Esophagus (tissue), 2 donors: Measurements from ENCODE around the gene GLP1R. TPM values are rescaled to one million over a fixed set of nuclear protein-coding genes. Genes with fewer than 3 reads are reported as not detected.

ENCODE experiments used
- H3K27ac ChIP-seq, 2 donors: one replicate each; pipeline ENCODE4 v1.5.1; 2013; ENCODE audit warnings: low read depth in 2 of 2, mild to moderate bottlenecking in 2 of 2, inconsistent platforms in 1 of 2, low read length in 1 of 2, moderate library complexity in 1 of 2
- H3K27me3 ChIP-seq, 2 donors: one replicate each; pipeline ENCODE4 v1.6.1; 2013; ENCODE audit warnings: low read length in 2 of 2, control low read depth in 1 of 2, mild to moderate bottlenecking in 1 of 2; ENCODE audit not compliant: insufficient read depth in 2 of 2, control insufficient read depth in 1 of 2
- H3K36me3 ChIP-seq, 2 donors: one replicate each; pipeline ENCODE4 v1.6.1; 2013; ENCODE audit warnings: low read length in 1 of 2; ENCODE audit not compliant: control insufficient read depth in 2 of 2, insufficient read depth in 2 of 2
- H3K4me1 ChIP-seq, 2 donors: one replicate each; pipeline ENCODE4 v1.6.1; 2013; ENCODE audit warnings: low read length in 1 of 2; ENCODE audit not compliant: control insufficient read depth in 2 of 2, insufficient read depth in 2 of 2
- H3K4me3 ChIP-seq, 2 donors: one replicate each; pipeline ENCODE4 v1.5.1; 2013; ENCODE audit warnings: low read length in 2 of 2, mild to moderate bottlenecking in 2 of 2, low read depth in 1 of 2, moderate library complexity in 1 of 2
- H3K9me3 ChIP-seq, 2 donors: one replicate each; pipeline ENCODE4 v1.6.1; 2013; ENCODE audit warnings: mild to moderate bottlenecking in 2 of 2, low read depth in 1 of 2, low read length in 1 of 2, moderate library complexity in 1 of 2; ENCODE audit not compliant: control insufficient read depth in 2 of 2, insufficient read depth in 1 of 2
- WGBS, 2 donors: extraction: QIAGEN DNeasy Blood & Tissue Kit; methylation state at CpG; one replicate each; pipeline ENCODE4 v1.1.7; 2013; 5-methylcytosine and 5-hydroxymethylcytosine counted together
- polyA plus RNA-seq, 2 donors: library from polyadenylated mRNA; stranded (reverse); fragments of 200-250 nt; gene quantifications; one replicate each; pipeline ENCODE4 v1.2.3, GENCODE V29; 2013
- donor health status: healthy with polysubstance abuse.
- donor health status: Bipolar disorder and iron deficiency.

GLP1R gene
- polyA plus RNA-seq, 2 donors: not detected

DNA sequence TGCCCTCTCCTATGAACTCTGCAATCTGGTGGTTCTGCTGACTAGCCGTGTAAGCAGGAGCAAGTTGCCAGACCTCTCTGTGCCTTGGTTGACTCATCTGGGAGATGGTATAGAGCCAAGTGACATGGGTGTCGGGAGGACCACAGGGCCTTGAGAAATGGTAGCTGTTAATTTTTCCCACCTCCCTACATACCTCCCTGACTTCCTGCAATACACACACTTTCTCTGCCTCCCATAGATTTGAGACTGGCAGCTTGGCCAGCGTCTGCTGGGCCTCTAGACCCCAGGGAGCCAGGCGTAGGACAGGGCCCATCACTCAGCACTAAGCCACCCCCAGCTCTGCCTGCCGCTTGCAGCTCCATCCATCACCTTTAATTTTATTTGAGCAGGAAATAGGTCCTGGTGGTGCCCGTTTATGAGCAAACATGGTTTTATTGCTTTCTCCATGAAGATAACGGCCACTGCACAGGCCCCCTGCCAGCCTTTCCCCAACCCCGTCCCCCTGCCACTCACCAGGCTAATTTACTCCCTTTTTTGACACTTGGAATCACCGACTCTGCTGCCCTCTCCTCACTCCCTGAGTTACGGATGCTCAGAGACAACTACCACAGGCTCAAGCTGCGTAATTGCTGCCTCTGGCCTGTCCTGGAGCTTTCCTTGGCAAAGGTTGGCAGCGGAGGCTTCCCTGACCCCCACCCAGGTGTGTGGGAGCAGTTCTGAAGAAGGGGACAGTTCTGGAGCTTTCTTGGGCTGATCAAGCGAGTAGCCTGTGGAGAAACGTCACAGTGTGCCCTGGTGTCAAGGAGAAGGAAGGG is 11.1 kb downstream of the GLP1R start:
- no peak overlapping the region for H3K27ac ChIP-seq
- 67% methylated on average over 14 of the region's 14 CpGs for WGBS, 2 donors

GRCh38 chr6:39060467-39061160 is 12.0 kb downstream of the GLP1R start:
- H3K36me3 ChIP-seq: no peaks in the 10 kb centered on the region
- no peak overlapping the region for H3K27ac ChIP-seq
- no peaks in the 10 kb centered on the region for H3K9me3 ChIP-seq
- H3K4me3 ChIP-seq: no peak overlapping the region
- 76 to 89% methylated on average over 7 of the region's 7 CpGs for whole genome bisulfite sequencing, 2 donors
- no peaks in the 10 kb centered on the region for H3K4me1 ChIP-seq
- no peaks in the 10 kb centered on the region for H3K27me3 ChIP-seq

More for the DNA sequence above, 11.1 kb downstream of the GLP1R start:
- Histone ChIP-seq H3K4me1 (no peaks in the 10 kb centered on the region), H3K36me3 (no peaks in the 10 kb centered on the region), H3K9me3 (no peaks in the 10 kb centered on the region), H3K27me3 (no peaks in the 10 kb centered on the region), H3K4me3 (no peak overlapping the region)

GRCh38 chr6:39061182-39061581 is 12.6 kb downstream of the GLP1R start:
- Histone ChIP-seq H3K9me3 (no peaks in the 10 kb centered on the region), H3K4me1 (no peaks in the 10 kb centered on the region), H3K36me3 (no peaks in the 10 kb centered on the region), H3K27ac (no peak overlapping the region), H3K4me3 (no peak overlapping the region), H3K27me3 (no peaks in the 10 kb centered on the region)
- WGBS, 2 donors: 59 to 62% methylated on average over 6 of the region's 6 CpGs

DNA sequence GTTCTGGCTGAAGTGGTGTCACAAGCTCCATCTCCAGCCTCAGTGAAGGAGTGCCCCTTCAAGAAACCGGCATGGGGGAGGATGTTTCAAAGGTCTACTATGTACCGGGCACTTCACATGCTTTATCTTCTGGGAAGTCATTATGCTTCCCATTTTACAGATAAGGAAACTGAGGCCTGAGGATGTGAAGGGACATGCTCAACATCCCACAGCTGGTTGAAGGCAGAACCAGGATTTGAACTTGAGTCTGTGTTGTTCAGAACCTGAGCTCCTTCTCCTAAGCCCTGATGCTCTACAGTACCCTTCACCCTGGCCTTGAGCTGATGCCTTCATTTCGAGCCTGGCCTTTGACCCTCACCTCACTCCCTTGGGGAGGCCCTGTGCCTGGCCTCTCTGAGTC is 13.0 kb downstream of the GLP1R start:
- Histone ChIP-seq H3K9me3 (no peaks in the 10 kb centered on the region), H3K27ac (no peak overlapping the region), H3K4me1 (no peaks in the 10 kb centered on the region), H3K36me3 (no peaks in the 10 kb centered on the region), H3K27me3 (no peaks in the 10 kb centered on the region), H3K4me3 (no peak overlapping the region)
- 79 to 83% methylated on average over 3 of the region's 3 CpGs for WGBS, 2 donors

- H3K27me3 ChIP-seq: no peaks in the 10 kb centered on the region
- no peaks in the 10 kb centered on the region for H3K9me3 ChIP-seq
- no peaks in the 10 kb centered on the region for H3K36me3 ChIP-seq
- WGBS, 2 donors: 57 to 60% methylated on average over 10 of the region's 10 CpGs
- H3K4me3 ChIP-seq: no peak overlapping the region
- H3K27ac ChIP-seq: no peak overlapping the region
- no peaks in the 10 kb centered on the region for H3K4me1 ChIP-seq
Observed at GRCh38 chr6:39062014-39062740, 13.6 kb downstream of the GLP1R start.

GRCh38 chr6:39063526-39063925 is 14.9 kb downstream of the GLP1R start:
- 31 to 43% methylated on average over 1 of the region's 1 CpG for WGBS, 2 donors
- H3K27me3 ChIP-seq: no peaks in the 10 kb centered on the region
- H3K27ac ChIP-seq: no peak overlapping the region
- H3K4me1 ChIP-seq: no peaks in the 10 kb centered on the region
- H3K4me3 ChIP-seq: no peak overlapping the region
- no peaks in the 10 kb centered on the region for H3K36me3 ChIP-seq
- no peaks in the 10 kb centered on the region for H3K9me3 ChIP-seq

- no peak overlapping the region for H3K27ac ChIP-seq
- no peaks in the 10 kb centered on the region for H3K27me3 ChIP-seq
- no peaks in the 10 kb centered on the region for H3K36me3 ChIP-seq
- no peak overlapping the region for H3K4me3 ChIP-seq
- no peaks in the 10 kb centered on the region for H3K4me1 ChIP-seq
- no peaks in the 10 kb centered on the region for H3K9me3 ChIP-seq
- 81 to 87% methylated on average over 8 of the region's 8 CpGs for WGBS, 2 donors
Observed at GRCh38 chr6:39065561-39065960, 17.0 kb downstream of the GLP1R start.

DNA sequence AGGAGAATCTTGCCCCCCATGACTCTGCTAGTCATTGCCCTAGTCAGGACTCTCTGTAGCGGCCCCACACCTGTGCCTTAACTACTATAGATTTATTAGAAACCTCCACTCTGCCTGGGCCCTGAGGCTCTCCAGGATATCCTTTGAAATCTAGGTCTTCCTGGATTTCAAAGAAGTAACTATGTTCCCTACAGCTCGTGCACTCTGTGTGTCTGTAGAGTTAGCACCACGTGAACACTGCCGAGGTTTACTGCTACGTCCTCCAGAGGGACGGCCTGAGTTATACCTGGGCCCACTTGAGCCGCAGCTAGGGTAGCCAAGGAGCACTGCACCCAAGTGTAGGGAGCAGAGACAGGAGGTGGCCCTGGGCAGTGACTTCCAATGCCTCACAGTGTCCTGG is 19.8 kb downstream of the GLP1R start:
- H3K4me1 ChIP-seq: no peaks in the 10 kb centered on the region
- H3K27ac ChIP-seq: no peak overlapping the region
- H3K27me3 ChIP-seq: no peaks in the 10 kb centered on the region
- H3K36me3 ChIP-seq: no peaks in the 10 kb centered on the region
- WGBS, 2 donors: 76 to 82% methylated on average over 7 of the region's 7 CpGs
- H3K4me3 ChIP-seq: no peak overlapping the region
- H3K9me3 ChIP-seq: no peaks in the 10 kb centered on the region

DNA sequence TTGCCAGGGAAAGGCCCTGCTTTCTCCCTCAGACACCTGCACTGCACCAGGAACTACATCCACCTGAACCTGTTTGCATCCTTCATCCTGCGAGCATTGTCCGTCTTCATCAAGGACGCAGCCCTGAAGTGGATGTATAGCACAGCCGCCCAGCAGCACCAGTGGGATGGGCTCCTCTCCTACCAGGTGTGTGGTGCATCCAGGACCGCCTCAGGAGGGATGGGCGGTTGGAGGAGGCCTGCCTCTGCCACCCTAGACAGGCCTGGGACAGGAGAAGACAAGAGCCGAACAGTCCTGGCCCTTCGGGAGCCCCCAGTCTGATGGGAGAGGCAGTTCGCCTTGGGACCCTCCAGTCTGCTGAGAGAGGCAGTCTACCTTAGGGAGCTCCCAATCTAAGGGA is 24.2 kb downstream of the GLP1R start:
- Histone ChIP-seq H3K27ac (no peak overlapping the region), H3K4me1 (no peaks in the 10 kb centered on the region), H3K9me3 (no peaks in the 10 kb centered on the region), H3K4me3 (no peak overlapping the region), H3K36me3 (no peaks in the 10 kb centered on the region), H3K27me3 (no peaks in the 10 kb centered on the region)
- 93 to 94% methylated on average over 9 of the region's 9 CpGs for WGBS, 2 donors
